ENCODE results near the gene C15orf40.
"Not testable (repeated sequence)": the region's sequence is repeated elsewhere in the genome, so short reads cannot be mapped to it uniquely, and the experiment has no call there.

Gene C15orf40

GRCh38 chr15:83031234-83031633 is 19.8 kb upstream of the C15orf40 start:
- H2BK15ac ChIP-seq (ENCODE audit: low read depth, poor library complexity, severe bottlenecking); H2AFZ ChIP-seq (ENCODE audit: low read depth, low read length); H3K4me1 ChIP-seq (ENCODE audit: control insufficient read depth, insufficient read depth, low read depth, low read length); H2BK5ac ChIP-seq (ENCODE audit: low read depth, low read length, poor library complexity, severe bottlenecking); H3K4me3 ChIP-seq (ENCODE audit: insufficient read depth in 1 of 2, low read depth in 1 of 2, low read length in 2 of 2); H4K8ac ChIP-seq (ENCODE audit: low read length); H3K27ac ChIP-seq (ENCODE audit: low read length, poor library complexity, severe bottlenecking); H3K4me2 ChIP-seq (ENCODE audit: low read length, poor library complexity, severe bottlenecking); H2BK12ac ChIP-seq (ENCODE audit: low read length in 2 of 2); H2AK5ac ChIP-seq (ENCODE audit: low read length, severe bottlenecking); H3K23ac ChIP-seq (ENCODE audit: low read length in 2 of 2); H3K14ac ChIP-seq (ENCODE audit: low read length in 2 of 2); H3K27me3 ChIP-seq (ENCODE audit: control insufficient read depth in 1 of 2, insufficient read depth in 1 of 2, low read length in 2 of 2); H3K9me3 ChIP-seq (ENCODE audit: control insufficient read depth, low read length); H3K4ac ChIP-seq (ENCODE audit: low read depth in 1 of 2, low read length in 2 of 2); H3K9ac ChIP-seq (ENCODE audit: low read length); H3K18ac ChIP-seq (ENCODE audit: low read depth in 1 of 2, low read length in 2 of 2); DNase-seq; H4K91ac ChIP-seq (ENCODE audit: low read length); H2BK120ac ChIP-seq (ENCODE audit: low read depth, low read length): not testable (repeated sequence)
- WGBS, result 100% methylated on average over 4 of the region's 6 CpGs
- peaks cover 17% of the 10 kb centered on the region for H3K79me1 ChIP-seq (replicated peaks; ENCODE audit: low read length, poor library complexity, severe bottlenecking)
- H3K36me3 ChIP-seq (ENCODE audit: control insufficient read depth in 1 of 2, insufficient read depth in 2 of 2, low read depth in 1 of 2, low read length in 2 of 2), result peaks cover 7 to 44% of the 10 kb centered on the region in 2 experiments

- H2AK5ac ChIP-seq (ENCODE audit: low read length, severe bottlenecking), result no peak overlapping the region
- no peak overlapping the region for H2BK12ac ChIP-seq (ENCODE audit: low read length in 2 of 2)
- DNase-seq, result peak; percentile 48
- H3K27ac ChIP-seq (ENCODE audit: low read length, poor library complexity, severe bottlenecking), result peak overlapping the region; percentile 23
- H3K4me2 ChIP-seq (ENCODE audit: low read length, poor library complexity, severe bottlenecking), result no peak overlapping the region
- no peak overlapping the region for H2AFZ ChIP-seq (ENCODE audit: low read depth, low read length)
- H2BK120ac ChIP-seq (ENCODE audit: low read depth, low read length), result no peak overlapping the region
- H2BK5ac ChIP-seq (ENCODE audit: low read depth, low read length, poor library complexity, severe bottlenecking), result no peak overlapping the region
- H3K9me3 ChIP-seq (ENCODE audit: control insufficient read depth, low read length), result no peaks in the 10 kb centered on the region
- H3K14ac ChIP-seq (ENCODE audit: low read length in 2 of 2), result no peak overlapping the region
- no peak overlapping the region for H3K23ac ChIP-seq (ENCODE audit: low read length in 2 of 2)
- no peak overlapping the region for H3K4ac ChIP-seq (ENCODE audit: low read depth in 1 of 2, low read length in 2 of 2)
- no peak overlapping the region for H4K91ac ChIP-seq (ENCODE audit: low read length)
- H3K27me3 ChIP-seq (ENCODE audit: control insufficient read depth in 1 of 2, insufficient read depth in 1 of 2, low read length in 2 of 2), result no peaks in the 10 kb centered on the region
- no peak overlapping the region for H4K8ac ChIP-seq (ENCODE audit: low read length)
- peaks cover 7 to 47% of the 10 kb centered on the region in 2 experiments for H3K36me3 ChIP-seq (ENCODE audit: control insufficient read depth in 1 of 2, insufficient read depth in 2 of 2, low read depth in 1 of 2, low read length in 2 of 2)
- H3K18ac ChIP-seq (ENCODE audit: low read depth in 1 of 2, low read length in 2 of 2), result no peak overlapping the region
- H3K4me1 ChIP-seq (ENCODE audit: control insufficient read depth, insufficient read depth, low read depth, low read length), result peaks cover 3% of the 10 kb centered on the region
- no peak overlapping the region for H3K4me3 ChIP-seq (ENCODE audit: insufficient read depth in 1 of 2, low read depth in 1 of 2, low read length in 2 of 2)
- H2BK15ac ChIP-seq (ENCODE audit: low read depth, poor library complexity, severe bottlenecking), result no peak overlapping the region
- 75% methylated on average over 7 of the region's 8 CpGs for WGBS
- H3K9ac ChIP-seq (ENCODE audit: low read length), result no peak overlapping the region
- peaks cover 18% of the 10 kb centered on the region for H3K79me1 ChIP-seq (replicated peaks; ENCODE audit: low read length, poor library complexity, severe bottlenecking)
These were observed 18.6 kb upstream of the C15orf40 start for GRCh38 chr15:83030021-83030420.

DNA sequence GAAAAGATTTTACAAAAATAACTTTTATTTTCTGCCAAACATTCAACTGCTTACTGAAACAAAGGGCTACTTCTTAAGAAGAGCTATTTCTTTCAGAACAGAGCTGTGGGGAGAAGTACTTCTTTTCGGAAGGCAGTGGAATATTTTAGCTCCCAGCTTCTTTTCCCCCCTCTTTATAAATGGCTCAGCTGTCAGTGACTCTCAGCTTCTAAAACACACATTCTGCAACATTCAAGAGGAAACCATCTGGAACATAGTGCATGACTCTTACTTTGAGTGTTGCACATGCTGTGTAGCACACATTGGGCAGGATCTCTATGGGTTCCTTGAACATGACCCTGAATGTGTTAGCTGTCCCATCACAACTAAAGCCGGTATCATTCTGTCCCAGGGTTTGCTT is 7.0 kb upstream of the C15orf40 start:
- H3K79me1 ChIP-seq (replicated peaks; ENCODE audit: low read length, poor library complexity, severe bottlenecking), result peaks cover 15% of the 10 kb centered on the region
- no peak overlapping the region for H3K4me3 ChIP-seq (ENCODE audit: insufficient read depth in 1 of 2, low read depth in 1 of 2, low read length in 2 of 2)
- H2BK15ac ChIP-seq (ENCODE audit: low read depth, poor library complexity, severe bottlenecking), result no peak overlapping the region
- H3K18ac ChIP-seq (ENCODE audit: low read depth in 1 of 2, low read length in 2 of 2), result no peak overlapping the region
- no peak overlapping the region for H3K14ac ChIP-seq (ENCODE audit: low read length in 2 of 2)
- DNase-seq, result no peak
- H2BK5ac ChIP-seq (ENCODE audit: low read depth, low read length, poor library complexity, severe bottlenecking), result no peak overlapping the region
- no peak overlapping the region for H3K4ac ChIP-seq (ENCODE audit: low read depth in 1 of 2, low read length in 2 of 2)
- H3K9me3 ChIP-seq (ENCODE audit: control insufficient read depth, low read length), result no peaks in the 10 kb centered on the region
- no peak overlapping the region for H2AFZ ChIP-seq (ENCODE audit: low read depth, low read length)
- no peak overlapping the region for H3K27ac ChIP-seq (ENCODE audit: low read length, poor library complexity, severe bottlenecking)
- no peak overlapping the region for H2AK5ac ChIP-seq (ENCODE audit: low read length, severe bottlenecking)
- peaks cover 12 to 55% of the 10 kb centered on the region in 2 experiments for H3K36me3 ChIP-seq (ENCODE audit: control insufficient read depth in 1 of 2, insufficient read depth in 2 of 2, low read depth in 1 of 2, low read length in 2 of 2)
- H4K91ac ChIP-seq (ENCODE audit: low read length), result no peak overlapping the region
- H2BK120ac ChIP-seq (ENCODE audit: low read depth, low read length), result no peak overlapping the region
- no peaks in the 10 kb centered on the region for H3K4me1 ChIP-seq (ENCODE audit: control insufficient read depth, insufficient read depth, low read depth, low read length)
- H3K27me3 ChIP-seq (ENCODE audit: control insufficient read depth in 1 of 2, insufficient read depth in 1 of 2, low read length in 2 of 2), result no peaks in the 10 kb centered on the region
- H3K4me2 ChIP-seq (ENCODE audit: low read length, poor library complexity, severe bottlenecking), result no peak overlapping the region
- no CpG with 5 or more reads among the region's 2 CpGs for WGBS
- H4K8ac ChIP-seq (ENCODE audit: low read length), result no peak overlapping the region
- H3K9ac ChIP-seq (ENCODE audit: low read length), result no peak overlapping the region
- H2BK12ac ChIP-seq (ENCODE audit: low read length in 2 of 2), result no peak overlapping the region
- H3K23ac ChIP-seq (ENCODE audit: low read length in 2 of 2), result no peak overlapping the region

DNA sequence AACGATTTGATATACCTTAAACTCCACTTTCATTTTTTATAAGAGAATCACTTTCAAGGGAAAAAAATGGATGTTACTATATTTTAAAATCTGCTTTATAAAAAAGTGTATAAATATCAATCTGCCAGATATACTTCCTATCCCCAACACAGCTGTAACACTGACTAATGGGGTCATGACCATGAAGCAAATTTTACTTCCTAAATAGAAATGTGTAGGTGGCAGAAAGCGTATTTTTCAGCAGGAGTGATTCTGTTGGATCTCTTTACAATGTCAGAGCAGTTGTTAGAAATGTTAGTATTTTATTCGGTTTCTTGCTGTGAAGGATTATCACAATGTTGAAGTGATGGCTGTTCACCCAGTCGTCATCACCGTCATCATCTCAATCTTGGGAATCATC is 5.5 kb upstream of the C15orf40 start:
- Histone ChIP-seq H2BK15ac (ENCODE audit: low read depth, poor library complexity, severe bottlenecking) (no peak overlapping the region), H2BK120ac (ENCODE audit: low read depth, low read length) (no peak overlapping the region), H2AFZ (ENCODE audit: low read depth, low read length) (no peak overlapping the region), H4K8ac (ENCODE audit: low read length) (no peak overlapping the region), H3K4ac (ENCODE audit: low read depth in 1 of 2, low read length in 2 of 2) (no peak overlapping the region), H3K36me3 (ENCODE audit: control insufficient read depth in 1 of 2, insufficient read depth in 2 of 2, low read depth in 1 of 2, low read length in 2 of 2) (peaks cover 12 to 54% of the 10 kb centered on the region in 2 experiments), H3K4me2 (ENCODE audit: low read length, poor library complexity, severe bottlenecking) (no peak overlapping the region), H3K27me3 (ENCODE audit: control insufficient read depth in 1 of 2, insufficient read depth in 1 of 2, low read length in 2 of 2) (no peaks in the 10 kb centered on the region), H2AK5ac (ENCODE audit: low read length, severe bottlenecking) (no peak overlapping the region), H3K14ac (ENCODE audit: low read length in 2 of 2) (no peak overlapping the region), H3K9ac (ENCODE audit: low read length) (no peak overlapping the region), H4K91ac (ENCODE audit: low read length) (no peak overlapping the region), H3K79me1 (replicated peaks; ENCODE audit: low read length, poor library complexity, severe bottlenecking) (peaks cover 9% of the 10 kb centered on the region), H3K4me1 (ENCODE audit: control insufficient read depth, insufficient read depth, low read depth, low read length) (peaks cover under 1% of the 10 kb centered on the region), H3K4me3 (ENCODE audit: insufficient read depth in 1 of 2, low read depth in 1 of 2, low read length in 2 of 2) (no peak overlapping the region), H3K23ac (ENCODE audit: low read length in 2 of 2) (no peak overlapping the region), H3K18ac (ENCODE audit: low read depth in 1 of 2, low read length in 2 of 2) (no peak overlapping the region), H2BK12ac (ENCODE audit: low read length in 2 of 2) (no peak overlapping the region), H3K27ac (ENCODE audit: low read length, poor library complexity, severe bottlenecking) (no peak overlapping the region), H3K9me3 (ENCODE audit: control insufficient read depth, low read length) (no peaks in the 10 kb centered on the region), H2BK5ac (ENCODE audit: low read depth, low read length, poor library complexity, severe bottlenecking) (no peak overlapping the region)
- 100% methylated on average over 3 of the region's 5 CpGs for WGBS
- no peak for DNase-seq
